Measurements from ENCODE around the gene PDLIM5. TPM values are rescaled to one million over a fixed set of nuclear protein-coding genes. Genes with fewer than 3 reads are reported as not detected.

Gene PDLIM5
- total RNA-seq, 4 donors from 2014 or later: 77.7 to 128 (median 109) TPM

GRCh38 chr4:94426783-94427182, 25.0 kb upstream of the PDLIM5 start:
- DNase-seq: no peak
- Histone ChIP-seq H3K4me3 (replicated peaks in 1 of 3) (no peak overlapping the region), H3K4me1 (no peaks in the 10 kb centered on the region), H3K9me3 (no peaks in the 10 kb centered on the region), H3K27ac (no peak overlapping the region), H3K27me3 (no peaks in the 10 kb centered on the region), H3K36me3 (no peaks in the 10 kb centered on the region)
- no peak for TF ChIP-seq CTCF (IDR thresholded peaks at IDR 0.05)
- no peak for TF ChIP-seq POLR2A (IDR thresholded peaks at IDR 0.05)
- WGBS, 2 donors: 75 to 82% methylated on average over 1 of the region's 1 CpG
- intact Hi-C loops (cut with DNase I): no loop called here

GRCh38 chr4:94428884-94429283, 22.9 kb upstream of the PDLIM5 start:
- Histone ChIP-seq H3K9me3 (no peaks in the 10 kb centered on the region), H3K4me3 (replicated peaks in 1 of 3) (no peak overlapping the region), H3K36me3 (no peaks in the 10 kb centered on the region), H3K27me3 (no peaks in the 10 kb centered on the region), H3K4me1 (no peaks in the 10 kb centered on the region), H3K27ac (no peak overlapping the region)
- intact Hi-C loops (cut with DNase I): no loop called here
- no peak for DNase-seq
- TF ChIP-seq POLR2A (IDR thresholded peaks at IDR 0.05) (no peak), CTCF (IDR thresholded peaks at IDR 0.05) (no peak)
- WGBS, 2 donors: 60 to 63% methylated on average over 1 of the region's 1 CpG

GRCh38 chr4:94430406-94430805, 21.3 kb upstream of the PDLIM5 start:
- 90 to 93% methylated on average over 6 of the region's 6 CpGs for WGBS, 2 donors
- no peaks in the 10 kb centered on the region for H3K9me3 ChIP-seq
- no peaks in the 10 kb centered on the region for H3K4me1 ChIP-seq
- TF ChIP-seq CTCF (IDR thresholded peaks at IDR 0.05) (no peak), POLR2A (IDR thresholded peaks at IDR 0.05) (no peak)
- H3K27ac ChIP-seq: no peak overlapping the region
- no peak for DNase-seq
- H3K4me3 ChIP-seq (replicated peaks in 1 of 3): no peak overlapping the region
- intact Hi-C loops (cut with DNase I): no loop called here
- H3K27me3 ChIP-seq: no peaks in the 10 kb centered on the region
- H3K36me3 ChIP-seq: no peaks in the 10 kb centered on the region

- Histone ChIP-seq H3K27me3 (no peaks in the 10 kb centered on the region), H3K36me3 (no peaks in the 10 kb centered on the region), H3K9me3 (no peaks in the 10 kb centered on the region), H3K27ac (no peak overlapping the region), H3K4me1 (no peaks in the 10 kb centered on the region), H3K4me3 (replicated peaks in 1 of 3) (no peak overlapping the region)
- intact Hi-C loops (cut with DNase I): no loop called here
- TF ChIP-seq POLR2A (IDR thresholded peaks at IDR 0.05) (no peak), CTCF (IDR thresholded peaks at IDR 0.05) (no peak)
- DNase-seq: no peak
- WGBS, 2 donors: 96 to 99% methylated on average over 3 of the region's 3 CpGs
Observed at GRCh38 chr4:94431388-94431787, 20.4 kb upstream of the PDLIM5 start.

- intact Hi-C loops (cut with DNase I): no loop called here
- H3K4me1 ChIP-seq: no peaks in the 10 kb centered on the region
- H3K27ac ChIP-seq: no peak overlapping the region
- no peaks in the 10 kb centered on the region for H3K36me3 ChIP-seq
- H3K27me3 ChIP-seq: no peaks in the 10 kb centered on the region
- no peaks in the 10 kb centered on the region for H3K9me3 ChIP-seq
- TF ChIP-seq CTCF (IDR thresholded peaks at IDR 0.05): no peak
- no peak for TF ChIP-seq POLR2A (IDR thresholded peaks at IDR 0.05)
- DNase-seq: no peak
- no peak overlapping the region for H3K4me3 ChIP-seq (replicated peaks in 1 of 3)
Observed at GRCh38 chr4:94434505-94434904, 17.2 kb upstream of the PDLIM5 start.

All from thyroid gland (tissue), 4 donors.